Endometrial microvascular endothelial cells (primary cell): ENCODE data around the gene PXMP2. TPM values are rescaled to one million over a fixed set of nuclear protein-coding genes. Genes with fewer than 3 reads are reported as not detected.

Source experiments
- in situ Hi-C: cut with HindIII; loops from 2 replicates; pipeline ENCODE4 v1.10.0; 2017; ENCODE audit warnings: low sequenced_read_pairs, low pct_unique_long_range_greater_than_20kb; ENCODE audit errors: inconsistent ontology term
- total RNA-seq: library from RNA; depleted of rRNA; stranded (reverse); fragments of >200 nt; gene quantifications from one replicate; pipeline ENCODE4 v1.2.3, GENCODE V29; 2015; ENCODE audit errors: inconsistent ontology term

Gene PXMP2
- total RNA-seq, 1 donor from 2014 or later: 31.8 TPM

- in situ Hi-C loops: no loop called here
These were observed 29.1 kb upstream of the PXMP2 start for GRCh38 chr12:132658149-132658894.

- in situ Hi-C loops: no loop called here
These were observed 28.2 kb upstream of the PXMP2 start for GRCh38 chr12:132659146-132659545.

GRCh38 chr12:132660052-132660451 lies 27.3 kb upstream of the PXMP2 start:
- in situ Hi-C loops: no loop called here

GRCh38 chr12:132660996-132661395 lies 26.4 kb upstream of the PXMP2 start:
- in situ Hi-C loops: no loop called here

- in situ Hi-C loops: no loop called here
These were observed 25.4 kb upstream of the PXMP2 start for GRCh38 chr12:132661972-132662371.

GRCh38 chr12:132662901-132663755 lies 24.3 kb upstream of the PXMP2 start:
- in situ Hi-C loops: no loop called here

- in situ Hi-C loops: no loop called here
These were observed 22.9 kb upstream of the PXMP2 start for GRCh38 chr12:132664206-132665148.

GRCh38 chr12:132665149-132665491 lies 22.3 kb upstream of the PXMP2 start:
- in situ Hi-C loops: no loop called here

- in situ Hi-C loops: no loop called here
These were observed 21.6 kb upstream of the PXMP2 start for GRCh38 chr12:132665794-132666193.

GRCh38 chr12:132668191-132669088 lies 18.9 kb upstream of the PXMP2 start:
- in situ Hi-C loops: no loop called here

- in situ Hi-C loops: no loop called here
These were observed 18.1 kb upstream of the PXMP2 start for GRCh38 chr12:132669166-132669879.

- in situ Hi-C loops: no loop called here
These were observed 15.3 kb upstream of the PXMP2 start for GRCh38 chr12:132672116-132672515.

GRCh38 chr12:132672678-132673077 lies 14.7 kb upstream of the PXMP2 start:
- in situ Hi-C loops: no loop called here

GRCh38 chr12:132673288-132674179 lies 13.9 kb upstream of the PXMP2 start:
- in situ Hi-C loops: no loop called here

- in situ Hi-C loops: no loop called here
These were observed 12.8 kb upstream of the PXMP2 start for GRCh38 chr12:132674561-132674960.

GRCh38 chr12:132675757-132676432 lies 11.5 kb upstream of the PXMP2 start:
- in situ Hi-C loops: no loop called here
